GM20000 (cell line): ENCODE data around the gene CLCNKB.
"Not testable (repeated sequence)": the region's sequence is repeated elsewhere in the genome, so short reads cannot be mapped to it uniquely, and the experiment has no call there.

Experiments
- DNase-seq: peaks from one replicate; pipeline ENCODE4 v3.0.0; 2012; ENCODE audit warnings: low spot score
- CTCF ChIP-seq: IDR thresholded peaks from 2 replicates; pipeline ENCODE4 v1.5.1; 2012; ENCODE audit warnings: mild to moderate bottlenecking, control low read depth; ENCODE audit errors: extremely low read depth, missing control alignments

The CLCNKB gene

GRCh38 chr1:16029288-16029687 is 14.3 kb upstream of the CLCNKB start:
- no peak for DNase-seq

GRCh38 chr1:16031551-16031950 is 12.0 kb upstream of the CLCNKB start:
- no peak for DNase-seq
- no peak for TF ChIP-seq CTCF

More at GRCh38 chr1:16029288-16029687, 14.3 kb upstream of the CLCNKB start:
- no peak for TF ChIP-seq CTCF

GRCh38 chr1:16032388-16033102 is 11.0 kb upstream of the CLCNKB start:
- peak; percentile 91 for DNase-seq

GRCh38 chr1:16033103-16033632 is 10.4 kb upstream of the CLCNKB start:
- not testable (repeated sequence) for DNase-seq

More at GRCh38 chr1:16032388-16033102, 11.0 kb upstream of the CLCNKB start:
- TF ChIP-seq CTCF = peak; percentile 92

- not testable (repeated sequence) for DNase-seq
Measured at GRCh38 chr1:16036461-16036860, 7.1 kb upstream of the CLCNKB start.

- TF ChIP-seq CTCF = no peak
- no peak for DNase-seq
Measured at GRCh38 chr1:16038620-16038912, 5.0 kb upstream of the CLCNKB start.

GRCh38 chr1:16039871-16040270 is 3.7 kb upstream of the CLCNKB start:
- DNase-seq = not testable (repeated sequence)

GRCh38 chr1:16041200-16041599 is 2.4 kb upstream of the CLCNKB start:
- TF ChIP-seq CTCF = no peak
- DNase-seq = no peak

GRCh38 chr1:16042096-16042495 is 1.5 kb upstream of the CLCNKB start:
- DNase-seq = no peak
- no peak for TF ChIP-seq CTCF

- not testable (repeated sequence) for DNase-seq
Measured at GRCh38 chr1:16042654-16043053, 928 bp upstream of the CLCNKB start.
